H9 (cell line): ENCODE measurements around the gene TMBIM1. TPM values are rescaled to one million over a fixed set of nuclear protein-coding genes. Genes with fewer than 3 reads are reported as not detected.

Source experiments
- DNase-seq: peaks from one replicate; pipeline ENCODE4 v3.0.0-alpha.2; 2017
- H2AFZ ChIP-seq: one replicate; pipeline ENCODE4 v1.6.1; 2013; ENCODE audit warnings: mild to moderate bottlenecking, low read length, control low read depth, moderate library complexity
- H2AK5ac ChIP-seq: 2 replicates; pipeline ENCODE4 v1.6.1; 2013; ENCODE audit warnings: low read length, control low read depth, mixed read lengths; ENCODE audit not compliant: insufficient read length
- H2BK120ac ChIP-seq: one replicate; pipeline ENCODE4 v1.6.1; 2013; ENCODE audit warnings: low read depth, mild to moderate bottlenecking, low read length, control low read depth, inconsistent platforms; ENCODE audit not compliant: poor library complexity, severe bottlenecking
- H2BK12ac ChIP-seq: 2 replicates; pipeline ENCODE4 v1.6.1; 2013; ENCODE audit warnings: low read length, control low read depth, mixed read lengths, low read depth; ENCODE audit not compliant: insufficient read length
- H2BK15ac ChIP-seq: 2 replicates; pipeline ENCODE4 v1.6.1; 2013; ENCODE audit warnings: low read depth, low read length, control low read depth
- H2BK20ac ChIP-seq: one replicate; pipeline ENCODE4 v1.6.1; 2013; ENCODE audit warnings: low read depth, mild to moderate bottlenecking, low read length, control low read depth, inconsistent platforms; ENCODE audit not compliant: poor library complexity, severe bottlenecking
- H2BK5ac ChIP-seq: 2 replicates; pipeline ENCODE4 v1.6.1; 2013; ENCODE audit warnings: low read length, control low read depth, mixed read lengths; ENCODE audit not compliant: insufficient read length
- H3K14ac ChIP-seq: 2 replicates; pipeline ENCODE4 v1.6.1; 2013; ENCODE audit warnings: low read length, control low read depth; ENCODE audit not compliant: insufficient read depth
- H3K18ac ChIP-seq: 2 replicates; pipeline ENCODE4 v1.6.1; 2013; ENCODE audit warnings: low read depth, mild to moderate bottlenecking, mixed read lengths, low read length, control low read depth; ENCODE audit not compliant: insufficient read length
- H3K23ac ChIP-seq: 2 replicates; pipeline ENCODE4 v1.6.1; 2013; ENCODE audit warnings: low read length, control low read depth, mixed read lengths, low read depth; ENCODE audit not compliant: insufficient read length
- H3K23me2 ChIP-seq: 2 replicates; pipeline ENCODE4 v1.6.1; 2013; ENCODE audit warnings: low read depth, mild to moderate bottlenecking, mixed read lengths, low read length, control low read depth; ENCODE audit not compliant: insufficient read length, poor library complexity, severe bottlenecking
- H3K27ac ChIP-seq: 2 replicates; pipeline ENCODE4 v1.5.1; 2013; ENCODE audit warnings: low read length, control low read depth, mixed read lengths, low read depth; ENCODE audit not compliant: insufficient read length
- H3K27me3 ChIP-seq: 2 replicates; pipeline ENCODE4 v1.6.1; 2013; ENCODE audit warnings: low read length, control low read depth, inconsistent platforms; ENCODE audit not compliant: insufficient read depth
- H3K4ac ChIP-seq: 2 replicates; pipeline ENCODE4 v1.6.1; 2013; ENCODE audit warnings: low read depth, mild to moderate bottlenecking, control low read depth, inconsistent platforms, low read length, moderate library complexity
- H3K4me1 ChIP-seq: 2 replicates; pipeline ENCODE4 v1.6.1; 2013; ENCODE audit warnings: low read length, control low read depth, inconsistent platforms; ENCODE audit not compliant: insufficient read depth
- H3K4me2 ChIP-seq: 2 replicates; pipeline ENCODE4 v1.6.1; 2013; ENCODE audit warnings: low read length, control low read depth, mixed read lengths; ENCODE audit not compliant: insufficient read length, insufficient read depth
- H3K56ac ChIP-seq: 2 replicates; pipeline ENCODE4 v1.6.1; 2013; ENCODE audit warnings: low read depth, mild to moderate bottlenecking, mixed read lengths, low read length, control low read depth; ENCODE audit not compliant: insufficient read length
- H3K79me1 ChIP-seq: 2 replicates; pipeline ENCODE4 v1.6.1; 2013; ENCODE audit warnings: low read depth, mild to moderate bottlenecking, moderate library complexity, low read length, control low read depth, inconsistent platforms; ENCODE audit not compliant: insufficient read depth, poor library complexity, severe bottlenecking
- H3K79me2 ChIP-seq: 2 replicates; pipeline ENCODE4 v1.6.1; 2013; ENCODE audit warnings: low read length, control low read depth, inconsistent platforms; ENCODE audit not compliant: insufficient read depth
- H3K9ac ChIP-seq: 2 replicates; pipeline ENCODE4 v1.6.1; 2013; ENCODE audit warnings: low read length, control low read depth, mixed read lengths; ENCODE audit not compliant: insufficient read length; ENCODE audit errors: extremely low read depth
- H3K9me3 ChIP-seq: one replicate; pipeline ENCODE4 v1.6.1; 2013; ENCODE audit warnings: low read depth, low read length, inconsistent platforms; ENCODE audit not compliant: control insufficient read depth
- H3T11ph ChIP-seq: one replicate; pipeline ENCODE4 v1.6.1; 2013; ENCODE audit warnings: mild to moderate bottlenecking, low read length, control low read depth, inconsistent platforms
- H4K20me1 ChIP-seq: one replicate; pipeline ENCODE4 v1.6.1; 2013; ENCODE audit not compliant: control insufficient read depth, insufficient read length, insufficient read depth
- H4K5ac ChIP-seq: 2 replicates; pipeline ENCODE4 v1.6.1; 2013; ENCODE audit warnings: low read depth, mild to moderate bottlenecking, mixed read lengths, low read length, control low read depth; ENCODE audit not compliant: insufficient read length
- H4K8ac ChIP-seq: replicated peaks from 2 replicates; pipeline ENCODE4 v1.6.1; 2013; ENCODE audit warnings: low read length, control low read depth, mixed read lengths, low read depth; ENCODE audit not compliant: insufficient read length
- H4K91ac ChIP-seq: 2 replicates; pipeline ENCODE4 v1.6.1; 2013; ENCODE audit warnings: low read depth, mild to moderate bottlenecking, moderate library complexity, mixed read lengths, low read length, control low read depth; ENCODE audit not compliant: insufficient read length
- H3K27ac Mint-ChIP-seq, 3 experiments: 2 replicates in 2 of 3; 3 replicates in 1 of 3; pipeline ENCODE4 v1.8.0; 2020 to 2021; ENCODE audit warnings: mixed read lengths in 3 of 3, mild to moderate bottlenecking in 1 of 3, moderate library complexity in 1 of 3
- H3K27me3 Mint-ChIP-seq: 2 replicates; pipeline ENCODE4 v1.8.0; 2021; ENCODE audit warnings: low read depth, mild to moderate bottlenecking, moderate library complexity, mixed read lengths
- H3K36me3 Mint-ChIP-seq, 3 experiments: 2 replicates in 2 of 3; 3 replicates in 1 of 3; pipeline ENCODE4 v1.8.0; 2020 to 2021; ENCODE audit warnings: low read depth in 3 of 3, mixed read lengths in 3 of 3; ENCODE audit not compliant: insufficient read depth in 1 of 3
- H3K4me1 Mint-ChIP-seq, 2 experiments: 2 replicates each; pipeline ENCODE4 v1.8.0; 2020; ENCODE audit warnings: mixed read lengths in 2 of 2
- H3K4me3 Mint-ChIP-seq, 2 experiments: 2 replicates in 1 of 2; 3 replicates in 1 of 2; pipeline ENCODE4 v1.8.0; 2020 to 2021; ENCODE audit warnings: mild to moderate bottlenecking in 2 of 2, mixed read lengths in 2 of 2, moderate library complexity in 1 of 2
- H3K9me3 Mint-ChIP-seq, 2 experiments: 2 replicates in 1 of 2; 3 replicates in 1 of 2; pipeline ENCODE4 v1.8.0; 2020; ENCODE audit warnings: mild to moderate bottlenecking in 2 of 2, mixed read lengths in 2 of 2, moderate library complexity in 1 of 2
- CTCF ChIP-seq: fragments of 200-600 bp; sonication (generic); conservative IDR thresholded peaks from 3 replicates; pipeline ENCODE4 v1.8.0; 2021; ENCODE audit warnings: antibody characterized with exemption, mild to moderate bottlenecking
- WGBS: extraction: QIAGEN DNeasy Blood & Tissue Kit; methylation state at CpG from one replicate; pipeline ENCODE4 v1.1.7; 2013; ENCODE audit warnings: missing lambda C conversion rate, low lambda C conversion rate, mixed read lengths; ENCODE audit not compliant: insufficient read length; ENCODE audit errors: extremely low coverage; 5-methylcytosine and 5-hydroxymethylcytosine counted together
- total RNA-seq: library from RNA; stranded (reverse); gene quantifications from 2 replicates; pipeline ENCODE4 v1.2.1, GENCODE V29; 2021

The TMBIM1 gene
- total RNA-seq, 1 experiment from 2014 or later, result 17.4 TPM

GRCh38 chr2:218340656-218341055 lies 48.4 kb upstream of the TMBIM1 start:
- no peaks in the 10 kb centered on the region for H3K79me2 ChIP-seq
- no peak overlapping the region; the same call in 1 of the 2 replicates for H3K14ac ChIP-seq
- H3K27ac Mint-ChIP-seq, result no peak overlapping the region; a peak in 1 of 7 replicates
- H2BK120ac ChIP-seq, result no peak overlapping the region
- H3K4ac ChIP-seq, result no peak overlapping the region
- no peaks in the 10 kb centered on the region for H3K9me3 Mint-ChIP-seq
- no peak overlapping the region for H2BK5ac ChIP-seq
- no peak overlapping the region for H4K5ac ChIP-seq
- H3K4me3 Mint-ChIP-seq, result no peak overlapping the region
- H3K23me2 ChIP-seq, result no peaks in the 10 kb centered on the region
- H3K4me1 ChIP-seq, result no peaks in the 10 kb centered on the region
- no peak overlapping the region for H3K56ac ChIP-seq
- no peak overlapping the region for H2AFZ ChIP-seq
- TF ChIP-seq CTCF, result no peak
- H3T11ph ChIP-seq, result no peak overlapping the region
- H2AK5ac ChIP-seq, result no peak overlapping the region
- no peak overlapping the region for H4K8ac ChIP-seq
- no peak overlapping the region for H3K9ac ChIP-seq
- no peak overlapping the region for H2BK15ac ChIP-seq
- H3K27me3 ChIP-seq, result no peaks in the 10 kb centered on the region
- H3K36me3 Mint-ChIP-seq, result peaks cover 0 to 3% (median 0%) of the 10 kb centered on the region in 3 experiments; a peak in 1 of 7 replicates
- H3K4me1 Mint-ChIP-seq, result peaks cover 0 to under 1% of the 10 kb centered on the region in 2 experiments; a peak in 3 of 4 replicates
- H3K79me1 ChIP-seq, result no peaks in the 10 kb centered on the region
- no peaks in the 10 kb centered on the region for H3K27me3 Mint-ChIP-seq
- H3K23ac ChIP-seq, result no peak overlapping the region
- no peak overlapping the region for H2BK20ac ChIP-seq
- H3K4me2 ChIP-seq, result no peak overlapping the region
- H2BK12ac ChIP-seq, result no peak overlapping the region
- H4K91ac ChIP-seq, result no peak overlapping the region
- no peak overlapping the region for H3K18ac ChIP-seq
- H3K27ac ChIP-seq, result no peak overlapping the region
- H4K20me1 ChIP-seq, result no peaks in the 10 kb centered on the region
- no peak for DNase-seq
- no CpG with 5 or more reads among the region's 9 CpGs for WGBS
- H3K9me3 ChIP-seq, result no peaks in the 10 kb centered on the region
